HL-60 (cell line): ENCODE measurements around the gene AS3MT.

Experiments
- DNase-seq, 2 experiments: peaks; one replicate each; pipeline ENCODE4 v3.0.0-alpha.2; 2010 to 2020; ENCODE audit warnings: low read depth in 1 of 2, low spot score in 1 of 2
- H3K27ac ChIP-seq: fragments of 250-450 bp; sonication (Bioruptor Pico); replicated peaks from 2 replicates; pipeline ENCODE4 v1.5.1; 2020; ENCODE audit warnings: mild to moderate bottlenecking, moderate library complexity
- H3K27me3 ChIP-seq: fragments of 250-450 bp; sonication (Bioruptor Pico); 2 replicates; pipeline ENCODE4 v1.5.1; 2021; ENCODE audit warnings: mild to moderate bottlenecking, moderate library complexity; ENCODE audit not compliant: insufficient read depth, poor library complexity, severe bottlenecking
- H3K4me3 ChIP-seq: replicated peaks from 2 replicates; pipeline ENCODE4 v1.5.1; 2011; ENCODE audit warnings: mild to moderate bottlenecking, control low read depth, low read length; ENCODE audit not compliant: insufficient read depth
- CTCF ChIP-seq: IDR thresholded peaks from one replicate; pipeline ENCODE4 v1.5.1; 2011; ENCODE audit warnings: low read length, control low read depth, inconsistent platforms; ENCODE audit not compliant: insufficient read depth
- GABPA ChIP-seq: IDR thresholded peaks from 2 replicates; pipeline ENCODE4 v1.6.1; 2012; ENCODE audit warnings: low read depth
- POLR2AphosphoS5 ChIP-seq: IDR thresholded peaks from 2 replicates; pipeline ENCODE4 v1.6.1; 2012; ENCODE audit warnings: low read depth
- SPI1 ChIP-seq: IDR thresholded peaks from 2 replicates; pipeline ENCODE4 v1.6.1; 2012; ENCODE audit warnings: low read depth, mild to moderate bottlenecking, borderline replicate concordance
- TF ChIP-seq, protein P1 (sequence below): IDR thresholded peaks from 2 replicates; pipeline ENCODE4 v1.6.1; 2012; ENCODE audit warnings: low read depth; ENCODE audit not compliant: insufficient replicate concordance

The AS3MT gene

GRCh38 chr10:102859911-102860310 lies 9.4 kb upstream of the AS3MT start:
- DNase-seq: no peak
- no peak overlapping the region for H3K27ac ChIP-seq
- TF ChIP-seq SPI1 (no peak), GABPA (no peak), POLR2AphosphoS5 (no peak), CTCF (no peak)
- TF ChIP-seq, protein P1, sequence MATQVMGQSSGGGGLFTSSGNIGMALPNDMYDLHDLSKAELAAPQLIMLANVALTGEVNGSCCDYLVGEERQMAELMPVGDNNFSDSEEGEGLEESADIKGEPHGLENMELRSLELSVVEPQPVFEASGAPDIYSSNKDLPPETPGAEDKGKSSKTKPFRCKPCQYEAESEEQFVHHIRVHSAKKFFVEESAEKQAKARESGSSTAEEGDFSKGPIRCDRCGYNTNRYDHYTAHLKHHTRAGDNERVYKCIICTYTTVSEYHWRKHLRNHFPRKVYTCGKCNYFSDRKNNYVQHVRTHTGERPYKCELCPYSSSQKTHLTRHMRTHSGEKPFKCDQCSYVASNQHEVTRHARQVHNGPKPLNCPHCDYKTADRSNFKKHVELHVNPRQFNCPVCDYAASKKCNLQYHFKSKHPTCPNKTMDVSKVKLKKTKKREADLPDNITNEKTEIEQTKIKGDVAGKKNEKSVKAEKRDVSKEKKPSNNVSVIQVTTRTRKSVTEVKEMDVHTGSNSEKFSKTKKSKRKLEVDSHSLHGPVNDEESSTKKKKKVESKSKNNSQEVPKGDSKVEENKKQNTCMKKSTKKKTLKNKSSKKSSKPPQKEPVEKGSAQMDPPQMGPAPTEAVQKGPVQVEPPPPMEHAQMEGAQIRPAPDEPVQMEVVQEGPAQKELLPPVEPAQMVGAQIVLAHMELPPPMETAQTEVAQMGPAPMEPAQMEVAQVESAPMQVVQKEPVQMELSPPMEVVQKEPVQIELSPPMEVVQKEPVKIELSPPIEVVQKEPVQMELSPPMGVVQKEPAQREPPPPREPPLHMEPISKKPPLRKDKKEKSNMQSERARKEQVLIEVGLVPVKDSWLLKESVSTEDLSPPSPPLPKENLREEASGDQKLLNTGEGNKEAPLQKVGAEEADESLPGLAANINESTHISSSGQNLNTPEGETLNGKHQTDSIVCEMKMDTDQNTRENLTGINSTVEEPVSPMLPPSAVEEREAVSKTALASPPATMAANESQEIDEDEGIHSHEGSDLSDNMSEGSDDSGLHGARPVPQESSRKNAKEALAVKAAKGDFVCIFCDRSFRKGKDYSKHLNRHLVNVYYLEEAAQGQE: no peak
- H3K27me3 ChIP-seq: no peaks in the 10 kb centered on the region
- no peak overlapping the region for H3K4me3 ChIP-seq

- Histone ChIP-seq H3K4me3 (no peak overlapping the region), H3K27ac (no peak overlapping the region), H3K27me3 (no peaks in the 10 kb centered on the region)
- TF ChIP-seq, protein P1: no peak
- TF ChIP-seq CTCF: no peak
- TF ChIP-seq GABPA: no peak
- TF ChIP-seq SPI1: no peak
- no peak for TF ChIP-seq POLR2AphosphoS5
- DNase-seq: no peak
Observed at GRCh38 chr10:102863660-102864059, 5.6 kb upstream of the AS3MT start.

- no peak overlapping the region for H3K4me3 ChIP-seq
- H3K27ac ChIP-seq: no peak overlapping the region
- H3K27me3 ChIP-seq: peaks cover 14% of the 10 kb centered on the region
- no peak for DNase-seq
- TF ChIP-seq SPI1: no peak
- no peak for TF ChIP-seq POLR2AphosphoS5
- TF ChIP-seq GABPA: no peak
- TF ChIP-seq CTCF: no peak
- TF ChIP-seq, protein P1: no peak
Observed at GRCh38 chr10:102865620-102866019, 3.6 kb upstream of the AS3MT start.
